Spleen (tissue), 7 donors: ENCODE data around the gene ARHGEF28.

ENCODE experiments used
- CTCF ChIP-seq, 11 experiments: fragments of 200-600 bp in 7 of 11; fragments of 450-650 bp in 4 of 11; sonication (generic) in 4 of 11; IDR thresholded peaks in 8 of 11; conservative IDR thresholded peaks in 3 of 11; 1 replicate in 7 of 11; 2 replicates in 4 of 11; pipeline versions ENCODE4 v1.4.0 to v1.8.0; 2016 to 2021; ENCODE audit warnings: antibody characterized with exemption in 11 of 11, inconsistent platforms in 4 of 11, mild to moderate bottlenecking in 1 of 11
- POLR2A ChIP-seq, 3 donors: fragments of 450-650 bp; IDR thresholded peaks; one replicate each; pipeline ENCODE4 v1.5.1; 2017; ENCODE audit warnings: antibody characterized with exemption in 3 of 3, mild to moderate bottlenecking in 1 of 3
- donor health status: DM: no; HTN: no; CAD: no; lungs with moderate emphysema.
- donor health status: DM: no; HTN: no; CAD: no.
- donor health status: DM: no; HTN: no; CAD: no.

GRCh38 chr5:73867345-73868335 lies 241.6 kb downstream of the ARHGEF28 start:
- TF ChIP-seq CTCF (IDR thresholded peaks at IDR 0.05 in 8 of 11, conservative IDR thresholded peaks at IDR 0.05 in 3 of 11) (no peak), POLR2A (IDR thresholded peaks at IDR 0.05) (no peak)
